Psoas muscle (tissue), 8 donors: ENCODE results near the gene PCDH1. TPM values are rescaled to one million over a fixed set of nuclear protein-coding genes. Genes with fewer than 3 reads are reported as not detected.

ENCODE experiments used
- ATAC-seq, 4 donors: fragments of 200-7000 bp; cut with Tn5 transposase; one replicate each; pipeline ENCODE4 v1.9.1; 2020; ENCODE audit warnings: moderate library complexity in 3 of 4, mild to moderate bottlenecking in 2 of 4
- DNase-seq, 2 donors: peaks; one replicate each; pipeline ENCODE4 v3.0.0-alpha.2; 2020
- H3K27ac ChIP-seq: fragments of 200-600 bp; one replicate; pipeline ENCODE4 v1.8.0; 2022
- H3K27me3 ChIP-seq, 3 donors: fragments of 200-600 bp in 1 of 3; one replicate each; pipeline versions ENCODE4 v1.6.1 to v1.8.0; 2013 to 2022; ENCODE audit warnings: low read length in 2 of 3, mild to moderate bottlenecking in 2 of 3, moderate library complexity in 1 of 3; ENCODE audit not compliant: insufficient read depth in 3 of 3
- H3K36me3 ChIP-seq, 2 donors: fragments of 200-600 bp in 1 of 2; one replicate each; pipeline versions ENCODE4 v1.6.1 to v1.8.0; 2013 to 2022; ENCODE audit warnings: low read depth in 1 of 2, mild to moderate bottlenecking in 1 of 2, moderate library complexity in 1 of 2; ENCODE audit not compliant: insufficient read depth in 1 of 2
- H3K4me1 ChIP-seq: fragments of 200-600 bp; one replicate; pipeline ENCODE4 v1.8.0; 2022
- H3K4me3 ChIP-seq: fragments of 200-600 bp; one replicate; pipeline ENCODE4 v1.8.0; 2022; ENCODE audit warnings: mild to moderate bottlenecking
- H3K9me3 ChIP-seq: fragments of 200-600 bp; one replicate; pipeline ENCODE4 v1.8.0; 2022
- CTCF ChIP-seq: fragments of 200-600 bp; IDR thresholded peaks from one replicate; pipeline ENCODE4 v1.8.0; 2022; ENCODE audit warnings: antibody characterized with exemption
- WGBS, 3 donors: extraction: QIAGEN DNeasy Blood & Tissue Kit; methylation state at CpG; one replicate each; pipeline versions ENCODE4 v1.1.6 to v1.1.7; 2013; 5-methylcytosine and 5-hydroxymethylcytosine counted together
- intact Hi-C, 2 donors: fragments of 100-400 bp; cut with DNase I; formaldehyde crosslinking; loops; one replicate each; pipeline versions ENCODE4 v1.11.0 to v1.14.2; 2022
- polyA plus RNA-seq, 3 donors: library from polyadenylated mRNA; stranded (reverse); fragments of 200-250 nt; gene quantifications; one replicate each; pipeline ENCODE4 v1.2.3, GENCODE V29; 2013
- total RNA-seq, 4 donors: library from RNA; stranded (reverse); fragmentation: NEBNext Ultra II Directional in 2 of 4; extraction: Animal tissue kit (Norgen Biotek cat#: 25700) in 2 of 4; gene quantifications; one replicate each; pipeline versions ENCODE4 v1.2.1 to v1.2.4, GENCODE V29; 2021 to 2023
- donor health status: healthy with polysubstance abuse.
- donor health status: DM: no; HTN: no; CAD: no; lungs with moderate emphysema.
- donor health status: Bipolar disorder and iron deficiency.
- donor health status: healthy.
- donor health status: DM: yes; HTN: yes; CAD: no.
- donor health status: DM: no; HTN: no; CAD: no.
- donor health status: DM: no; HTN: no; CAD: no.
- donor health status: DM: yes; HTN: yes; CAD: no.

The PCDH1 gene
- total and polyA plus RNA-seq, 7 donors: 4.2 to 17.4 (median 10.1) TPM

GRCh38 chr5:141856037-141856790, 22.0 kb downstream of the PCDH1 start:
- H3K27me3 ChIP-seq: peaks cover 0 to 20% (median 2%) of the 10 kb centered on the region in 3 donors
- H3K27ac ChIP-seq: no peak overlapping the region
- H3K9me3 ChIP-seq: no peaks in the 10 kb centered on the region
- WGBS, 3 donors: 76 to 81% (median 77%) methylated on average over 18 to 21 of the region's 21 CpGs
- no peaks in the 10 kb centered on the region for H3K4me1 ChIP-seq
- intact Hi-C loops: no loop called here
- no peak for TF ChIP-seq CTCF
- H3K36me3 ChIP-seq: no peaks in the 10 kb centered on the region
- ATAC-seq (peak in 1 of 4 donors; percentile 20), DNase-seq (no peak)
- no peak overlapping the region for H3K4me3 ChIP-seq

GRCh38 chr5:141855265-141856036, 22.8 kb downstream of the PCDH1 start:
- H3K27ac ChIP-seq: no peak overlapping the region
- ATAC-seq: peak; percentile 31 to 59 (median 42)
- intact Hi-C loops: no loop called here
- no peaks in the 10 kb centered on the region for H3K9me3 ChIP-seq
- 13 to 17% (median 14%) methylated on average over 8 of the region's 8 CpGs for WGBS, 3 donors
- no peak for TF ChIP-seq CTCF
- H3K4me3 ChIP-seq: no peak overlapping the region
- H3K4me1 ChIP-seq: no peaks in the 10 kb centered on the region
- DNase-seq: peak in 1 of 2 donors; percentile 68
- peaks cover 0 to 24% (median 2%) of the 10 kb centered on the region in 3 donors for H3K27me3 ChIP-seq
- no peaks in the 10 kb centered on the region for H3K36me3 ChIP-seq

DNA sequence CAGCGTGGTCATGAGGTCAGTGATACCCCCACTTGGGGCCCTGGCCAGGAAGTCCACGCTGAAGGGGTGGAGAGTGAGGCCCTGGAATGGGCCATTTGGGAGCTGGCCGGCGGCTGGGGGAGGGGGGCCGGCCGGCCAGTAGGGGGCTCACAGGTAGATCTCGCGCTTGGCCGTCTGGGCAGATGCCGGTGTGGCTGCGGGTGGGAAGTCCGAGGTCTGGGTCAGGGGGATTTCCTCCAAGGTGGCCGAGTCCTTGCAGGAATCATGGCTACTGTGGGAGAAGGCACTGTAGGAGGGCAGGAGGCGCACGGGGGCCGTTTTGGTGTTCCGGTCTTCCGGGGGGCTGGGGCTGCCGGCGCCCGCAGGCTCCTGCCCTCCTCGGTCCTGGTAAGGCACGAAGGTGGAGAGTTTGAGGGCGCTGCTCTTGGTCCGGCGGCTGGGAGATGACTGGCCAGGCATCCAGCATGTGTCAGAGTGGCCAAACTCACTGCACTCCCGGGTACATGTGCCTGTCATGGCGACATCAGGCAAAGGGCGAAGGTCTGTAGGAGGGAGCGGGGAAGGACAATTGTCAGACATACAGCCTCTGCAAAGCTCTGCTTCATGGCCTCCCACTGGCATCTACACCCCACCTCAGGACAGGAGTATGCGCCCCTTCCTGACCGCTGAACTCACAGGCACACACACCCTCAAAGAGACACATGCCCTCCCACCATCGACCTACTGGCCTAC, 24.1 kb downstream of the PCDH1 start:
- no peaks in the 10 kb centered on the region for H3K36me3 ChIP-seq
- no peak overlapping the region for H3K4me3 ChIP-seq
- TF ChIP-seq CTCF: no peak
- no peaks in the 10 kb centered on the region for H3K4me1 ChIP-seq
- H3K27me3 ChIP-seq: peaks cover 0 to 20% (median 4%) of the 10 kb centered on the region in 3 donors
- no peaks in the 10 kb centered on the region for H3K9me3 ChIP-seq
- DNase-seq (no peak), ATAC-seq (no peak)
- 59 to 64% (median 60%) methylated on average over 28 to 33 of the region's 33 CpGs for WGBS, 3 donors
- intact Hi-C loops: no loop called here
- no peak overlapping the region for H3K27ac ChIP-seq

DNA sequence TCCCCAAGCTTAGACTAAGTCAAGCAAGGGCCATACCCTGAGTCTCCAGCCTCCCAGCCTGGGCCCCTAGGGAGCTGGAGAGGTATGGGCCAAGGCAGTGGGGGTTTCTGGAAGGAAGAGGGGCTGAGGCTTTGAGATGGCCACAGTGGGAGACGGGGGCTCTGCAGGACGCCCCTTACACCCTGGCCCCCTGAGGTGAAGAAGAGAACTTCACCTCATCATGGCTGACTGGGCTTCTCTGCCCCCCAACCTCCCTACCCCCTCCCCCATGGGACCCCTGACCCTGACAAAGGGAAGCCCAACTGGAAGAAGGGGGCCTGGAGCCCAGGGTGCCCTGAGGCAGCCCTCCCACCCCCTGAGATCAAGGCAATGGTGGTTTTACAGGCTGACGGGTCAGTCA, 25.8 kb downstream of the PCDH1 start:
- ATAC-seq: no peak
- DNase-seq: no peak
- no peak overlapping the region for H3K27ac ChIP-seq
- H3K4me3 ChIP-seq: no peak overlapping the region
- WGBS, 3 donors: 71 to 100% (median 79%) methylated on average over 2 to 3 of the region's 3 CpGs
- peaks cover 0 to 21% (median 4%) of the 10 kb centered on the region in 3 donors for H3K27me3 ChIP-seq
- TF ChIP-seq CTCF: no peak
- no peaks in the 10 kb centered on the region for H3K4me1 ChIP-seq
- H3K9me3 ChIP-seq: no peaks in the 10 kb centered on the region
- no peaks in the 10 kb centered on the region for H3K36me3 ChIP-seq
- intact Hi-C loops: no loop called here
